GM18508 (cell line): ENCODE data around the gene SLK.
A peak's percentile ranks its signal among the peaks of the same experiment; 100 is the strongest.

Experiments used
- ATAC-seq: cut with Tn5 transposase; IDR thresholded peaks from one replicate; pipeline ENCODE4 v1.9.1; 2021; ENCODE audit warnings: moderate number of reproducible peaks; ENCODE audit not compliant: insufficient read depth, unreplicated experiment

The SLK gene

DNA sequence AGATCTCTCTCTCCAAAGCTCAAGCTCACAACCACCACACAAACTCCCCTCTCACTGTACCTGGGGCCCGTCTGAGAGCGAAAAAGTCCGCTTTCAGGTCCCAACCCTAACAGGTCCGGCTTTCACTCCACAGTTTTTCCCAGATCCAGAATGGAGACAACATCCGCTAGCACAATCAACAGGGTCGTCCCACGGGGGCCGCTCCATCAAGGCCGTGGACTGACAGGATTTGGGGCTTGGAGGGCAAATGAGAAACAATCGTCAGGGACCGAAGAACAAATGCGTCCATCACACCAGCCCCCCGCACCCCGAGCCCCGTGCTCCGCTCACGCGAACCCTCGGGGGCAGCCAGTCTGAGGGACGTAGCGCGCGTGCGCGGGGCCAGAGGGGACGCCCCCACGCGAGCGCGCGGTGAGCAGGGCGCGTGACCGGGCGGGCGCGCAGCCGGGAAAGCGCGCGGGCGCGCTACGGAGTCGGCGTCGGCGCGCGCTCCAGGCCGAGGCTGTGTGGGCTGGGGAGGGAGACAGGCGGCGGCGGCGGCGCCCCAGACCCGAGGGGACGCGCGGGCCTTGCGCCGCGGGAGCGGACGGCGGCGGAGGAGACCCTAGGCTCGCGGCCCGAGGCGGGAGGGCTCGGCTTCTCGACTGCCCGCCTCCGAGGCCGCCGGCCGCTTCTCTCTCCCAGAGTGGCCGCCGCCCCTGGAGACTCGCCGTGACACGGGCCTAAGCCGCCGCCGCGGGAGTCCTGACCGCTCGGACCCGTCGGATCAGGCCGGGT, at the start of gene SLK:
Gene SLK (plus strand): TSS at position 470 of the 777 bp plus-strand sequence. CDS start 606 bp downstream, outside the sequence.
- ATAC-seq = no peak

DNA sequence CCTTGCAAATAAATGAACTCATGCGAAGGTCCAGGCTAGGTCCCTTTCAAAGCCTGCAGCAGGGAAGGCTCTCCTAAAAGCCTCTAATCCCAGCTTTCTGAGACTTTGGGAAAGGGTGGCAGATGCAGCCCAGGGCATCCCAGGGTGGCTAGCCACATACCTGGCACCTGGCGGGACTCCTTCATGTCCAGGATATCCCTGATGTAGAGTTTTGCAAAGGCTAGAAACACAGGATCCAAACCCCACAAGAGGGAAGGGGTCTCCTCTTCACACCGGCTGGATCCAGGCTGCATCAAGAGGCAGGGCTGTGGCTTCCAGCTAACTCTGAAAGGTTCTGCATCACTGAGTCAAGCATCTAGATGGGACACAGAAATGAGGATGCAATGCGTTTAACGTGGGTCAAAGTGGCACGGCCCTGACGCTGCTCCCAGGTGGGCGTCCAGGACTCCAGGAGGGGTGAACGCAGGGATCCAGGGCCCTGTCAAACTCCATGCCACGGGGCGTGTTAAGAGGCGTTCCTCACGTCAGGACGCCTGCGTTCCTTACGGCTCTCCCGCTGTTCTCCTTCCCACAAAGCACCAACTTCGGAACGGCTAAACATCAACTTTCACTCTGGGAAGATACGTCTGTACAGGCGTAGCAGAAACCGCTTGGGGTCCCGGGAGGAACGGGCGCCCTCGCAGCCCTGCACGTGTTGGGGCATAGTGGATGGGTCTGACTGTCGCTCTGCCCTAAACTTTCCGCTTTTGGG, 49.5 kb upstream of the SLK start:
- no peak for ATAC-seq

DNA sequence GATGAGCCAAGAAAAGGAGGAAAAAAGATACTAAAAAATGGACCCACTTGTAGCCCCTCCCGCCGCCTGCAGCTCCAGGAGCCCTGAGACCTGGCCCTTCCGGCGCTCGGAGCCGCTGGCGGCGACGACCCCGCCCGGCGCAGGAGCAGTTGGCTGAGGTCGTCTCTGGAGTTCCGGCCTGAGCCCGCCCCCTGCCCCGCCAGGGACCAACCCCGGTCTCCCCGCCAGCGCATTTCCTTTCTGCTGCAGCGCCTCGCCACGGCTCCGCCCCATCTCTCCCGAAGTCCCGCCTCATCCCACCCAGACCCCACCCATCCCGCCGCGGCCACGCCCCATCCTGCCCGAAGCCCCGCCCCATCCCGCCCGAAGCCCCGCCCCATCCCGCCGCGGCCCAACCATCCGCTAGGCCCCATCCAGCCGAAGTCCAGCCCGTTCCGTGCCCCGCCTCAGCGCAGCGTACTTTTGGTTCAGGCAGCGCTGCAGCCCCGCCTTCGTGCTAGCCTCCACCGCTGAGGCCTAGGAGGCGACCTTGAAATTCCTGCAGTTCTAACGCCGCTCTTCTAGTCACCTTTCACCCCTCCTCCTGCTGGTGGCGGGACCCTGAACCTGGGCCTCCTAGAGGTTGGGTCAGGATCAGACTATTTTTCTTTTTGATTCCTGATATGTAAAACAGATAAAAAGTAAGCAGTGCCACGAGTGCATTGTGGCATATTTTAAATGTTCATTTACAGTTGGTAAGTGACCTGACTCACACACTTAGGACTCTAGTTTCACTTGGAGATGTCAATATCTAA, 48.7 kb upstream of the SLK start, which contains the start of gene STN1:
Gene STN1 (minus strand): TSS at position 132 of the 794 bp plus-strand sequence. CDS start 590 bp downstream, outside the sequence.
- ATAC-seq = peak; percentile 79

DNA sequence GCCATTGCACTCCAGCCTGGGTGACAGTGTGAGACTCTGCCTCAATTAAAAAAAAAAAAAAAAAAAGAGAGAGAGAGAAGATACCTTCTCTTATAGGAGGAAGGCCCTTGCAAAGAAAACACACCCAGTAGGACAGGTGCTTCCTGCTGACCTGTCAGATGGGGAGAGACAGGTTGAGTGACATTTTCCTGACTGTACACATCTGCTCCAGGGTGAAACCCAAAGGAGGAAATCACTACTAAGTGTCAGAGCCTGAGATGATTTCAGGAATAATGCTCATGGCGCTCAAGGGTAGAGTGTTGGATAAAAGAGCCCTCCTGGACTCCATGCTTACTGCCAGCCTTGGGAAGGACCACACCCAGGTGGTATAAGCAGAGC, 47.3 kb upstream of the SLK start:
- no peak for ATAC-seq

DNA sequence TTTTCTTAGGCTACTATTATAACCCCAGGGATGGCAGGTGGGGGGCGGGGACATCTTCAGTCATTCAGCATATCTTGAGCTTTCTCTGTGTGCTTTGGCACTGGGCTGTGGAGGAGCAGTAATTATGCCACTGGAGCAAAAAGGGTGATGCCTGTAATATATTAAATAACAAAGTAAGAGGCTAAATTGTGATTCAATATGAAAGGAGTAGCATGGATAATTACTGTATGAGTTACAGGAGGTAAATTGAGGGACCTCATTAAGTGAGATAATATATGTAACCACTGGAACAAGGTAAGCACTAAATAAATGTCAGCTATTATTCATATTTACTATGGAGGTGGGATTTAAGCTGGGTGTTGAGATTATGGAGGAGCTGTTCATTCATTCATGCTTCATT, 45.7 kb upstream of the SLK start:
- ATAC-seq = no peak

DNA sequence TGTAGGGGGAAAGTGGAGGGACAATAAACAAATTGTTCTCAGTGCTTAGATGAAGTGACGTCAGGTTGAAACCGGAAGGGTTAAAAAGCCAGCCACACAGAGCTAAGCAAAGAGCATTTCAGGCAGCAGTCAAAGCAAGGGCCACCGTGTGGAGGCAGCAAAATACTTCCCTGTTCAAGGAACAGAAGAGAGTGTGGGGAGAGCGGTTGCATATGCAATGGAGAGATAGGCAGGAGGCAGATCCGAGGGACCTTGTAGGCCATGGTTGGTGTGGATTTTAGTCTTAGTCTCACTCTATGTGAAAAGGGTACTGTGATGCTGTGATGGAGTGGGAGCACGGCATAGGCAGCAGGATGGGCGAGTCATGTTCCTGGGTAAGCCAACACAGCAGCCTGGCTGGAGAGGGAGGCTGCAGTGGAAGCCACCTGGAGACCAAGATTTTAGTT, 45.2 kb upstream of the SLK start:
- no peak for ATAC-seq

DNA sequence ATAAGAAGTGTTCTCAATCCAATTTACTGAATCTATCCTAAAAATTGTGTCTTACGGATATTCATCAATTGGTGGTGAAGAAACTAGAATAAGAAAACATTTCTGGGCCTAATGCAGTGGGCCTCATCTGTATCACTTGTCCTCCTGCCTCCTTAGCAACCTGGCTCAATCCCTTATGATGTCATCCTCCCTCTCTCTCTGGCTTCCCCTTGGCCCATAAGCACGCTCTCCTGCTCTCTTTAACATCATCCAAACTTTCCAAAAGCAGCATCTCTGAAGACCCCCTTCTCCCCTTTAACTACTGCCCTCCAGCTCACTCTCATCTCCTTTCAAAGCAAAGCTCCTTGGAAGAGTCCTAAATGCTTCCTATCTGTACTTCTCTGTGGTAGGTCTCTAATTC, 44.3 kb upstream of the SLK start:
- no peak for ATAC-seq

DNA sequence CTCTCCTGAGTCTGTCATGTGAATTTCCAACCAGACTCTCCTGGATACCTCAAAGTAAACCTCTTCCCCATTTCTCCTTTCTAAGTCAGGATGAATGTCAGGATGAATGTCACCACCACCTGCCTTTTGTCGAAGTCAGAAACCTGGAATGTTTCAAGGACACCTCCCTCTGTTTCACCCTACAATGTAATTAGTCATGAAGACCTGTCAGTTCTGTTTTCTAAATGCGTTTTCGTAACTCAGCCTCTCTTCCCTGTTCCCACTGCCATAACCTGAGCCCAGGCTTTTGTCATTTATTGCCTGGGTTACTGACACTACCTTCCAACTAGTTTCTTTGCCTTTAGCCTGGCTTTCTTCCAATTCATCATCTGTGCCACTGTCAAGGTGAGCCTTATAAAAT, 43.4 kb upstream of the SLK start:
- ATAC-seq = no peak

DNA sequence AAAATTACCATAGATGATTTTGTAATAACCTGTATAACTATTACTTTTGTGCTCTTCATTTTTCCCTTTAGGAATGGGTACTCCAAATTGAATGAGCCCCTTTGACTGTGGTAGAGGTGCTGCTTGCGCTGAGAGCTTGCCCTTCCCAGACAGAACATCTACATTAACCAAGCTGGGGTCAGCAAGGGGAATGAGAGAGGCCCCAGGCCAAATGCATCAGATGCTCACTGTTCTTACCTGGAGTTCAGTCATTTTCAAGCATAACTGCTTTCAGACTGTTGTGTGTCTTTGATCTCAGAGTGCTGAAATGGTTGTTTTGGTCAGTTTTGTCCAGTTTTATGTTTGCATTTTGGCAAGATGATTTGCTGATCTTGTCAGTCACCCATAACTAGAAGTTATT, 41.3 kb upstream of the SLK start:
- ATAC-seq = no peak

DNA sequence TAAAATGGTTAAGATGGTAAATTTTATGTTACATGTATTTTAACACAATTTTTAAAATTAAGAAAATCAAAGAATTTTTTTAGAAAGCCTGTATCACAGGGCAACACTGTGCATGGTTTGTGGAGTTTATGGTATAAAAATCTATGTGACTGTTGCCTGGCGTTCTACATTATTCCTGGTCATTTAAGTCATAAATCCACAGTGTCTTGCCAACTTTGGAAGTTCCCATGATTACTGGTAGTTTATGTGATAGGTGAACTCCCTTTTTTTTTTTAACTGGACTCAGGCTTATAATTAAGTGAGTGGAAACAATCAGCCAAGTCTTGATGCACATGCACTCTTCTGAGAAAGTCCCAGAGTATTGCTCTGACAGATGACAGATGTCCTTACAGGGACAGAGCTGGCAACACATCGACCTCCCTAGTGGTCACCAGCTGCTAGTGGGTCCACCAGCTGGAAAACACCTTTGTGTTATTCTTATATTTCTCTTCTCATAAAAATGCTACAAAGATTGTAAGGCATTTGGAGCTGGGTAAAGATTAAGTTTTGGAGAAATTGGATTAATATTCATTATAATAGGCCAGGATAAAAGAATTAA, 40.1 kb upstream of the SLK start:
- ATAC-seq = no peak

DNA sequence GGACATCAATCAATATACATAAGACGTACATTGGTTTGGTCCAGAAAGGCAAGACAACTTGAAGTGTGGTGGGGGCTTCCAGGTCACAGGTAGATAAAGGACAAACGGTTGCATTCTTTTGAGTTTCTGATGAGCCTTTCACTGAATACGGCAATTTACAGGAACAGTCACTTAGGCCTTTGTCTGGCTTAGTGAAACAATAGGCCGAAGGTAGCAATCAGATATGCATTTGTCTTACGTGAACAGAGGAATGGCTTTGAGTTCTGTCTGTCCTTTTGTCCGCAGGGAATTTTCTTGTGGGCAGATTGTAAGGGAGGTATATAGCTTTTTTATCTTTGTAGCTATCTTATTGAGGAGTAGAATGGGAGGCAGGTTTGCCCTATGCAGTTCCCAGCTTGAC, 38.2 kb upstream of the SLK start:
- ATAC-seq = no peak

DNA sequence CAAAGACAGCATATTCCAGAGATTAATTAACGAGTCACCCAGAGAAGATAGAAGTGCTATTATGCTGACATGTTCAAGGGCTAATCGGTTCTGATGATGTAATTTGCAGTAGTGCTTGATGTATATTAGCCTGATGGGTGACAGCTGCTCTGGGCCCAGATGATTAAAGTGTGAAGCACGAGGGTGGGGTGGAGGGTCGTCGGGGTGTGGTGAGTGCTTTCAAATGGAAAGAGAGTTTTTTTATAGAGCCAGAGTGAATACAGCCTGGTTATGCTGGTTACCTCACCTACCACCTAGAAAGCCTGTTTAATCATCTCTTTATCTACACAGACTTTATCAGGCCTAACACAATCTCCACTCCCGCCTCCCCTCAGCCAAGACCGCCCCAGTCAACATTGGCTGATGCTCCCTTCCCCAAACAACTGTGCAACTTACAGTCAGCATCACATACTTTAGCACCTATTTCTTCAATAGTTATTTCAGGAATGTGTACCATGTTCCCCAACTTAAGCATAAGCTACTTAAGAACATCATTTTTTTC, 37.5 kb upstream of the SLK start:
- no peak for ATAC-seq

DNA sequence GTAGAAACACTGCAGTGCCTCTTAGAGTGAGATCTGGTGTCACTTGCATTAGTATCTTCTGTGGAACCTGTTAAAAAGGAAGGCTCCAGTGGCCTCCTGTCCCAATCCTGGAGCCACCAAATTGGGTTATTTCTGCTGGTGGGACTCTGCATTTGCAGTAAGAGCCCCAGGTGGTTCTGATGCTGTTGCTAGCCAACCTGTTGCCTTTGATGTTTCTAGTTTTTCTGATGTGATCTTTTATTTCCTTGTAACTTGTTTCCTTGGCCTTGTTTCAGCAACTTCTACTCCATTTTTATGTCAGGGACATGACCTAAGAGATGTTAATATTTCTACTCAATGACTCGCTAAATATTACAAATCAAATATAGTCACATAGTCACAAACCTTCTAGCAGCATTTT, 36.5 kb upstream of the SLK start:
- no peak for ATAC-seq

DNA sequence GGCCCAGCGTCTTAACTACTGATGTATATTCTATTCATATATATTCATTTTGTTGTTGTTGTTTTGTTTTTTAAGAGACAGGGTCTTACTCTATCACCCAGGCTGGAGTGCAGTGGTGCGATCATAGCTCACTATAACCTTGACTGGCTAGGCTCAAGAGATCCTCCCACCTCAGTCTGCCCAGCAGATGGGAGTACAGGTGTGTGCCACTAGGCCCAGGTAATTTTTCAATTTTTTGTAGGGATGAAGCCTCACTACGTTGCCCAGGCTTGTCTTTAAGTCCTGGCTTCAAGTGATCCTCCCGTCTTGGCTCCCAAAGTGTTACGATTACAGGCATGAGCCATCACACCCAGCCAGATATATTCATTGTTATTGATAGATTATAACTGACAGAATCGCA, 36.1 kb upstream of the SLK start:
- ATAC-seq = no peak

DNA sequence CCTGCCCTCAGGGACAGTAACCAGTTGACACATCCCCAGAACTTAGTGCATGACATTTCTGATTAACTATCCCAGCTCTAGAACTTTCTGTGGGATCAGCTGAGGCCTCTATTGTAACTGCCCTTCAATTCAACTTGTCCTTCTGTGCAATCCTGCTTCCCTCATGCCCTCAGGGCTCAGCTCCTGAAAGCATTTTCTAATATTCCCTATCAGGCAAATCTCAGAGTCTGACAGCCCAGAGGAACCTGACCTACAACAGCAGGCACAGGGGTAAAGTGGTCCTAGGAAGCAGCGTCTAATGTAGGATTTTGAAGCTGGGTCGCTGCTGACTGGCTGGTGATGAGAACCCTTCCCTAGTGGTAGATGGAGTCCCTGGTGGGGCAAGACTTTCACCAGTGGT, 35.3 kb upstream of the SLK start:
- ATAC-seq = no peak

DNA sequence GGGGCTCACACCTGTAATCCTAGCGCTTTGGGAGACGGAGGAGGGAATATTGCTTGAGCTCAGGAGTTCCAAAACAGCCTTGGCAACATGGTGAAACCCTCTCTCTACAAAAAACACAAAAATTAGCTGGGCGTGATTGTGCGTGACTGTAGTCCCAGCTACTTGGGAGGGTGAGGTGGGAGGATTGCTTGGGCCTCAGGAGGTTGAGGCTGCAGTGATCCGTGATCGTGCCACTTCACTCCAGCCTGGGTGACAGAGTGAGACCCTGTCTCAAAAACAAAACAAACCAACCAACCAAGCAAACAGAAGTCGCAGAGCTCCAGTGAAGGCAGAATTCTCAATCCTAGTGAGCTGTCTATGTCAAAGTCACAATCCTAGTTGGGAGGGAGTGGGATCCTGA, 34.7 kb upstream of the SLK start:
- ATAC-seq = no peak

DNA sequence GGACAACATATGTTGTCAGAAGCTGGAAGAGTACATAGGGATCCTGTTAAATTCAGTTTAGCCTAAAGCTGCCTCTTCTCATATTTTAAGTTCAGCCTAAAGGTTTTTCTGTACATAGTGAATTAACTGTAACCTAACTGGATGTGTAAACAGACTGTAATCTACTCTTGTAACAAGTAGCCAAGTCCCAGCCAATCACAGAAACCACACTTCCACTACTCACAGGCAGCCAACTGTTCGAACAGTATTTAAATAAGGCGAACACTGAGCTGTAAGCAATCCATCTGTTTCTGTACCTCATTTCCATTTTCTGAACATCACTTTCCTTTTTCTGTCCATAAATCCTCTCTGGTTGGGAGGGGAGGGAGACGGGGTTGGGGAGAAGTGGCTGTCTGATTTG, 34.0 kb upstream of the SLK start:
- ATAC-seq = no peak

DNA sequence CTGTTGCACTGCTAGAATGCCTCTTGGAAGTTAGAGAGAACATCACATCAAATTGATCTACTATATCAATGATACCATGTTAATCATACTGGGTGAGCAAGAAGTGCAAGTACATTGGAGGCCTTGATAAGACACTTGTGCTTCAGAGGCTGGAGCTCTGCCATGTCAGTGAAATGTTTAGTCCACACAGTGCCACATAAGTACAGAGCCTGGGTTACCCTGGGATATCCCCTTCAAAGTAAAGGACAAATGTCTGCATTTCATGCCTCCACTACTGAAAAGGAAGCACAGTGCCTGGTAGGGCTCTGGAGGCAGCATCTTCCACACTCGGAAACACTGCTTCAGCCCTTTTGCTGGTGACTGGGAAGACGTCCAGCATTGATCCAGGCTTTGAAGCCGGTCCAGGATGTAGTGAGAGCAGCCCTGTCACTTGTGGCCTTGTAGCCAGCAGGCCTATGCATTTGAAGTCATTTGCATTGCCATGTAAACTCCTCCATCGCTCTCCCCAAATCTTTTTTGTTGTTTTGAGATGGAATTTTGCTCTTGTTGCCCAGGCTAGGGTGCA, 33.3 kb upstream of the SLK start:
- ATAC-seq = no peak

DNA sequence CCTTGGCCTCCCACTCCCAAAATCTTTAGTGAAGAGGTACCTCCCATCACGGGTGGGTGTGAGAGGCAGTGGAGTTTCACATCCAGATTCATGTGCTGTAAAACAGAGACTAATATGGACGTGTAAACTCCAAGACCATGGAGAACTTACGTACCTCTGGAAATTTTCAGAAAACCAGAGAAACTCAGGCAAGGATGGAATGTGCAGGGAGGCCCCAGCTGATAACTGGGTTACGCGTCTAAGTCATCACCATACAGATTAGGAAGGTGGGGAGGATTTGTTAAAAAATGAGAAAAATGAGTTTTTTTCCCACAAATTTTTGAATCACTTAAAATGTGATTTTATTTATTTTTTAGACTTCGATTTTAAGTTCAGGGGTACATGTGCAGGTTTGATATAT, 32.6 kb upstream of the SLK start:
- ATAC-seq = no peak

DNA sequence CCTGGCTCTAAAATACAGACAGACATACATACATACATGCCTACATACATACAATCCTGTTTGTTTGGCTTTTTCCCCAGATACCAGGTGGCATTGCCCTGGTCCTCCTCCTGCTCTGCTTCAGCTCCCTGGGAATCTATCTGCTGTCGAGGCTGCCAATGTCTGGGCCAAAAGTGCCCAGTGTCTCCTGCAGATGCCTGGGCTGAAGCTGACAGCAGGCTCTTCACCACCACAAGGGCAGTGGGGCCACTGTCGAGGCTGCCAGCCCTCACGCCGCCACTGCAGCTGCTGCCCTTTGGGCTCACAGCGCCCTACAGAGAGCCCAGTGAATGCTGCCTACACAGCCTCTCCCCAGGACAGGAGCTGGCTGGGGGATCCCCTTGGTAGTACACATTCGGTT, 30.9 kb upstream of the SLK start:
- no peak for ATAC-seq
